CD4-positive, alpha-beta T cell treated with Interleukin-21 for 1 hour (primary cell): ENCODE measurements around the gene LRRC49.

Experiments used
- DNase-seq: peaks from one replicate; pipeline ENCODE4 v3.0.0-alpha.2; 2020

Gene LRRC49

GRCh38 chr15:71055461-71055860 lies 162.8 kb downstream of the LRRC49 start:
- no peak for DNase-seq

- DNase-seq, result no peak
Observed at GRCh38 chr15:71056111-71056510, 163.5 kb downstream of the LRRC49 start.

- no peak for DNase-seq
Observed at GRCh38 chr15:71057143-71057542, 164.5 kb downstream of the LRRC49 start.

- no peak for DNase-seq
Observed at GRCh38 chr15:71057581-71057980, 165.0 kb downstream of the LRRC49 start.

GRCh38 chr15:71060983-71061382 lies 168.4 kb downstream of the LRRC49 start:
- DNase-seq, result no peak

GRCh38 chr15:71066983-71067382 lies 174.4 kb downstream of the LRRC49 start:
- no peak for DNase-seq

- no peak for DNase-seq
Observed at GRCh38 chr15:71069693-71070092, 177.1 kb downstream of the LRRC49 start.

GRCh38 chr15:71071529-71071928 lies 178.9 kb downstream of the LRRC49 start:
- DNase-seq, result no peak

- no peak for DNase-seq
Observed at GRCh38 chr15:71072423-71072822, 179.8 kb downstream of the LRRC49 start.

- no peak for DNase-seq
Observed at GRCh38 chr15:71078506-71079207, 186.0 kb downstream of the LRRC49 start.

GRCh38 chr15:71079208-71080044 lies 186.8 kb downstream of the LRRC49 start:
- DNase-seq, result no peak

GRCh38 chr15:71080166-71080565 lies 187.5 kb downstream of the LRRC49 start:
- no peak for DNase-seq

GRCh38 chr15:71080705-71081104 lies 188.1 kb downstream of the LRRC49 start:
- DNase-seq, result no peak

- no peak for DNase-seq
Observed at GRCh38 chr15:71082803-71083202, 190.2 kb downstream of the LRRC49 start.

- DNase-seq, result no peak
Observed at GRCh38 chr15:71083349-71083748, 190.7 kb downstream of the LRRC49 start.

- DNase-seq, result no peak
Observed at GRCh38 chr15:71084264-71084663, 191.6 kb downstream of the LRRC49 start.

- no peak for DNase-seq
Observed at GRCh38 chr15:71085809-71086208, 193.2 kb downstream of the LRRC49 start.

- no peak for DNase-seq
Observed at GRCh38 chr15:71088155-71088554, 195.5 kb downstream of the LRRC49 start.

GRCh38 chr15:71088683-71089082 lies 196.1 kb downstream of the LRRC49 start:
- no peak for DNase-seq

GRCh38 chr15:71089801-71090200 lies 197.2 kb downstream of the LRRC49 start:
- no peak for DNase-seq

- DNase-seq, result no peak
Observed at GRCh38 chr15:71091601-71092000, 199.0 kb downstream of the LRRC49 start.

- no peak for DNase-seq
Observed at GRCh38 chr15:71092056-71092600, 199.5 kb downstream of the LRRC49 start.

- no peak for DNase-seq
Observed at GRCh38 chr15:71093054-71094024, 200.7 kb downstream of the LRRC49 start.
